Stimulated activated CD4-positive, alpha-beta T cell treated with anti-CD3 and anti-CD28 coated beads, Interleukin-12 subunit alpha, Interleukin-12 subunit beta, amount 100 ng/mL, for 48 hours (primary cell): Measurements from ENCODE around the gene PGLYRP4.

Experiments
- DNase-seq, 3 donors: peaks; one replicate each; pipeline ENCODE4 v3.0.0-alpha.2; 2020; ENCODE audit warnings: low read depth in 2 of 3, low spot score in 1 of 3

PGLYRP4 gene

GRCh38 chr1:153375511-153375910 lies 26.9 kb upstream of the PGLYRP4 start, which contains the start of gene S100A12:
Gene S100A12 (minus strand): TSS chr1:153375621. CDS start chr1:153374592, 1,029 bp downstream.
- DNase-seq: no peak

DNA sequence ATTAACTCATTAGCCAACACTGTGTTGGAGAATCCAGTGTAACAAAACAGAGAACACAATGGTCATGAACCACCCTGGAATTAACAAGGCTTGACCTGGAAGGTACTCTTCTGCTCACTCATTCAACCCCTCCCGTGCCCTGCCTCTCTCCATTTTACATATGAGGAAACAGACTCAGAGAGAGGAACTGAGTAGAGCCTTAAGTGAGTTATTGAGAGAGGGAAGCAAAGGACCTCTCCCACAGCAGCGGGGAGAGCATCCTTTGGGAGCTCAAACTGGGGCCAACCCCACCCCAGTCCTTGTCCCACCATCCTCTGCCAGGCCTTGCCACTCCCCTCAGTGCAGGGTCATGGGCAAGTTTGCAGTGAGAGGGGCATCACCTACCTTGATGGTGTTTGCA lies 25.4 kb upstream of the PGLYRP4 start:
- no peak for DNase-seq

- no peak for DNase-seq
Measured at GRCh38 chr1:153372571-153372970, 23.9 kb upstream of the PGLYRP4 start.

GRCh38 chr1:153371231-153371630 lies 22.6 kb upstream of the PGLYRP4 start:
- no peak for DNase-seq

- no peak for DNase-seq
Measured at GRCh38 chr1:153370146-153370545, 21.5 kb upstream of the PGLYRP4 start.

- DNase-seq: no peak
Measured at GRCh38 chr1:153368495-153368894, 19.9 kb upstream of the PGLYRP4 start.

DNA sequence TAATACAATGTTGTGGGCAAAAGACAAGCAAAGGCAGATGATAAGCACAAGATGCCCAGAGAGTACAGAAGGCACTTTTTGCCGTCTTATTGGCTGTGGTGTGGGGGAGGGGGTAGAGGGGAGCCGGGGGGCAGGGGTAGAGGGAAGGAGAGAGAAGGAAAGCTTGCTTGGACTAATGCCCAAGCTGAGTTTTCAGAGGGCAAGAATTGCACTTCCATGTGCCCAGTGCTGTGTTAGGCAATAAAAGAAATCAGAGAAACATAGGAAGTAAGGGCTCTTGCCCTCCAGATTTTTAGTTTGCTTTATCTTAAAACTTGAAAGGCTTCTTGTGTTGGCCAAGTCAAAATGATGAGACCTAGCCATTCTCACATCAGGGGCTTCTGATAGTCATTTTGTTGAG lies 18.4 kb upstream of the PGLYRP4 start:
- no peak for DNase-seq

GRCh38 chr1:153366261-153366660 lies 17.6 kb upstream of the PGLYRP4 start:
- no peak for DNase-seq

GRCh38 chr1:153365696-153366095 lies 17.1 kb upstream of the PGLYRP4 start:
- DNase-seq: no peak

- no peak for DNase-seq
Measured at GRCh38 chr1:153364766-153365666, 16.4 kb upstream of the PGLYRP4 start.

DNA sequence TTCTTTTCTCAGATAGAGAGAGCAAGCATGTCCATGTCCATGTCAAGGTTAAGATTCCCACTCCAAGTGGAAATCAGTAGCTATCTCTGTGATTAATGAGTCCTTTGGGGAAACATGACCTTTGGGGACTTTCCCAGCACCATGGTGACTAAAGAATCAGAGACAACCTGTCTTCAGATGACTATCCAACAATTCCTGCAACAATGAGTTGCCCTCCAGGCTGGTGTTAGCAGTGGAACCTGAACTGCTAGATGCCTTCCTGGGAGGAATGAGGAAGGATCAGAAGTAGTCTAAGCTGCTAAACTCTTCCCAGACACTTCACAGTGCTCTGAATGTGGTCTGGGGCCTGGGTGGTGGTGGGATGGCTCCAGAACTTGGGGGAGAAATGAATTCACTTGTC lies 15.5 kb upstream of the PGLYRP4 start:
- DNase-seq: no peak

DNA sequence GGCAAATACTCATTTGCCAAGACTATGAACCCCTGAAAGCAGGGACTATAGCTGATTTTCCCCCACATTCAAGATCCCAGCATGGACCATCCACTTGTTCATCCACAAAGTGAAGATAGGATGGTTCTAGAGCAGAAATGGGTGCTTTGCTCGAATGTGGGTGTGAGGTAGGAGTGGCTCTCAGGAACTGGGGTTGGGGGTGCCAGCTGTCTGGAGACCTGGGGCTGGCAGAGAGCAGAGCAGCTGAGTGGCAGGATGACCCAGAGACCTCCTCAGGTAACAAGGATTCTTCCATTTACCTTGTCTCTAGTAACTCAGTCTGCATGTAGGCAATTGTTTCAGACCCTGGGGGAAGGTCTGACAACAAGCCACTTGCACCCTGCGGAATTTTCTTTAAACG lies 15.0 kb upstream of the PGLYRP4 start:
- DNase-seq: no peak

GRCh38 chr1:153362187-153362775 lies 13.6 kb upstream of the PGLYRP4 start:
- DNase-seq: no peak

GRCh38 chr1:153361480-153362109 lies 13.0 kb upstream of the PGLYRP4 start:
- DNase-seq: no peak

- no peak for DNase-seq
Measured at GRCh38 chr1:153360592-153361479, 12.2 kb upstream of the PGLYRP4 start.

DNA sequence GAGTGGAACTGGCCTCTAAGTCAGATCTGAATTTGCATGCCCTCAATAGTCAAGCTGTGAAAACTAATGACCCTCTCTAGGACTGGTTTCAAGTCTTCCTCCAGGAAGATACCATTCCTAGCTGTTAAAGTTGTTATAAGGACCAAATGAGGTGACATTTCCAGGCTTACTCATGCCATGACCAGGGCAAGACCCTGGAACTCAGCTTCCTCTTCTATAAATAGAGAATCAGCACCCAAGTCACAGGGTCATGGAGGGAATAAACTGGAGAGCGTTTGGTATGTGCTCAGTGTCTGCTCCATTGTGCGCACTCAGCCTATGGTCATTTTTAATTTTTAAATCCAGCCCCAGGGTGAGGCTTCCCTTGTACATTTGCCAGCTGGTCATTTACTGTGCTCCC lies 11.5 kb upstream of the PGLYRP4 start:
- no peak for DNase-seq

- no peak for DNase-seq
Measured at GRCh38 chr1:153359241-153359640, 10.6 kb upstream of the PGLYRP4 start.

DNA sequence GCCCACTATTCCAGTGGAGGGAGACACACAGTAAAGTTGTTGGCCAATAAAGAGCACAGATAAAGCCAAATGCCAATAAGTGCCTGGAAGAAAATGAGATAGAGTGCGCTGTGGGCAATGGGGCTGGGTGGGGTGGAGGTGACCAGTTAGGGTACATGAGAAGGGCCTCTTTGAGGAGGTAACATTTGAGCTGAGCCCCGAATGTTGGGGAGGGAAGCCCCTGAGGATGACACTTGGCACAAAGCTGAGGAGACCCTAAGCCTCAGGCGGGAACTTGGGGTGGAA lies 10.0 kb upstream of the PGLYRP4 start:
- no peak for DNase-seq

DNA sequence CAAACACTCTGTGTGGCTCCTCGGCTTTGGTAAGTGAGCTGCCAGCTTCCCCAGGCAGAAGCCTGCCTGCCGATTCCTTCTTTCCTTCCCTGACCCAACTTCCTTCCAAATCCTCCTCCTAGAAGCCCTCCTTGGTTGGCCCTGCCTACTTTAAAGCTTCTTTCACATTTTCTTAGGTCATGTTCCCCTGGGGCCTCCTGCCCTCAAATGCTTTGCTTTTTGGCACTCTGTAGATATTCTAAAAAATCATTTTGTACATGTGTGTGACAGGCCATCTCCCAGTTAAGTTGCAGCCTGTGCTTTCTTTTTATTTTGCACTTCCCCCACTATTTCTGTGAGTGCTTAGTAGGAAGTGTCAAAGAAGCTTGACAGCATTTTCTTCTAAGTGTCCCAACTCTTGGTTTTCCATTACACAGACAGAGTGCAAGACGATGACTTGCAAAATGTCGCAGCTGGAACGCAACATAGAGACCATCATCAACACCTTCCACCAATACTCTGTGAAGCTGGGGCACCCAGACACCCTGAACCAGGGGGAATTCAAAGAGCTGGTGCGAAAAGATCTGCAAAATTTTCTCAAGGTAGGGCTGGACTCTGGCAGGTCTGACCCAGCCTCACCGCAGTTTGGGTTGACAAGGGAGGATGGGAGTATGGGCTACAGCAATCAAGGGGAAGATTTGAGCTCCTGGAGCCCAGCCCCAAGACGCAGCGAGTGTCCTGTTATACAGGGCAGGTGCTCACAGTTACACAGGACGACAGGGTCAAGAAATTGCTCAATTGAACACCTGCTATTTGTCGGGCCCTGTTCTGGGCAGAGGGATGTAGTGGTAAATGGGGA lies 9.4 kb upstream of the PGLYRP4 start, which contains the start of gene S100A9:
Gene S100A9 (plus strand): TSS at position 2 of the 838 bp plus-strand sequence. CDS start 430 bp downstream, at position 432.
- DNase-seq: no peak
